Stimulated activated CD4-positive, alpha-beta T cell treated with anti-CD3 and anti-CD28 coated beads, Interleukin-15, amount 100 ng/mL, for 1 hour (primary cell): ENCODE data around the gene CD3G.
A peak's percentile ranks its signal among the peaks of the same experiment; 100 is the strongest.
"Not testable (repeated sequence)": the region's sequence is repeated elsewhere in the genome, so short reads cannot be mapped to it uniquely, and the experiment has no call there.

Experiments
- DNase-seq, 2 donors: peaks; one replicate each; pipeline ENCODE4 v3.0.0-alpha.2; 2020; ENCODE audit warnings: low read depth in 1 of 2, low spot score in 1 of 2

Gene CD3G

DNA sequence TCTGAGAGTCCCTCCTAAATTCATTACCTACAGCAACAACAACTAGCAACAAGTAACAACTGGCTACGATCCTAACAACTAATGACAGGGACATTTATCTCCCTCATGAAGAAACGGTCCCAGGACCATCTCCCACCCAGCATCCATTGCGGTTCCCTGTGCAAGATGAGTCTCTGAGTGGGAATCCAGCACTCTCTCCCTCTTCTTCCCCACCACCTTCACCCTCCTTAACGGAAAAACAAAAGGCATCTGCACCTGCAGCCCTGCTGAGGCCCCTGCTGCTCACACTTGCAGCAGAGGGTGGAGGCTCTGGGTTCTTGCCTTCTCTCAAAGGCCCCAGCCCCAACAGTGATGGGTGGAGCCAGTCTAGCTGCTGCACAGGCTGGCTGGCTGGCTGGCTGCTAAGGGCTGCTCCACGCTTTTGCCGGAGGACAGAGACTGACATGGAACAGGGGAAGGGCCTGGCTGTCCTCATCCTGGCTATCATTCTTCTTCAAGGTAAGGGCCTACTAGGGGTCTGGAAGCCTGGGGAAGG lies at the start of gene CD3G:
CD3G (plus strand) TSS at position 364 of the 535 bp plus-strand sequence; CDS start at position 444, 80 bp downstream.
- DNase-seq: peak; percentile 45 to 58

DNA sequence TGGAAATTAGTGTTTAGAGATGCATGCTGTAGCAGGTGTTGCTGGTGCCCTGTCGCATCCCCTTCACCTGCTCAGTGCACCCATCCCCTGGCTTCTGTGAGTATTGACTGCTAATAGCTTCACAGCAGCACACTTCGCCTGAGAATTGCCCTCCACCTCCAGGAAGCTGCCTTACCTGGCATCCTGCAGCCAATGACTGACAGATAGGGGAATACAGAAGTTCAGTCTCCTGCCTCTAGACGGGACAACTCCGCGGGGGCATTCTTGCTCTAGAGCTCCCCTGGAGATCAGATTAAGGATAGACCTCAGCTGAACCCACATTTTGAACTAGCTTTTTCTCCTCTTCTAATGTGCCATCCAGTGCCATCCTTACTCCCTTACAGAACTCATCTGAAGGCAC lies 48.9 kb upstream of the CD3G start:
- DNase-seq: no peak

DNA sequence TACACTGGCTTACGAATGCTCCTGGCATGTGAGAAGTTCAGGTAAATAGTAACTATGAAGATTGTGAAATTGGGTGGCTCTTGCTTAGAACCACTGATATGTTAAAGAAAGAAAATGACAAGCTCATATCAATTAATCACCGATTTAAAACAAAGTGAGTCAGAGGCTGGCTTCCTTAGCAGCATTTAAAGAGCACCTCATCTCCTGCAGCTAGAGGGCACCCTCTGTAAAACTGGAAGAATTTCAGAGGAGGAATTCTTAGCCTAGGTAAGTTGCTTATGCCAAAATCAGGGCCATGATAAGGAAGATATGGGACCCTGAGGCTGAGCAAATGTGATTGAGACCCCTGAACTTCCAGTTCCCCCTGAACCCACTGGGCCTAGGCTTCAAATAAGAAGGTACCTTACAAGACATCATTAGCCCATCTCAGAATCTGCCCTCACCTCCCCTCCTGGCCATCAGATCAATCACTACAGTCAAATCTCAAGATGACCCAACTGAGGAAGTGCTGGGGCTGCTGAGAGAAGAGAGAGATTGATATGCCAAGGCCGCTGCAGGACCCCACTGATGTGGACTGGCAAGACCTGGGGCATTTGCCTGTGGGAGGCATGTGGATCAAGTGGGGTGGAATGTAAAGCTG lies 48.2 kb upstream of the CD3G start:
- no peak for DNase-seq

DNA sequence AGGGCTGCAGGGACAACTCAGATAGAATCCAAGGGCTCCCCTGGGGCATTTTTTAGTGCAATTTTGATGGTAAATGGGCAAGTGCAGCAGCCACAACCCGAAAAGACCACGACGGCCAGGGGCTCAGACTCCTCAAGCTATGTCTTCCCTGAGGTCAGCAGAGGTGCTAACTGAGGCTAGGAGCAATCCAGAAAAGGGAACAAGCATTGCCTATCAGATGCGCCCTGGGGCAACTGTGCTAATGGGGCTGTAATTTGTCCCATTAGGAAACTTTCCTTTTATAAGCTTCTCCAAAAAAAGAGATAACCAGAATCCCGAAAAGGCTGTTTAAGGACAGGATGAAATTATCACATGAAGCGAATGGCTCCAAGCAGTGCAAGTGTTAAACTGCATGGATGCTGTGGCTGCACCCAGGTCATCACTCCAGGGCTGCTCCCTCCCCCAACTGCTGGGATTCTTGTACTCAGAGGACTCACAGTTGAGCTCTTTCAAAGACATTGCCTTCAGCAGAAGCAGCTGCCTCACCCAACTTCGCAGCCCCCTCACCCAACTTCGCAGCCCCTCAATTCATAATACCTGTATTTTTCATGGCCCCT lies 42.4 kb upstream of the CD3G start:
- no peak for DNase-seq

DNA sequence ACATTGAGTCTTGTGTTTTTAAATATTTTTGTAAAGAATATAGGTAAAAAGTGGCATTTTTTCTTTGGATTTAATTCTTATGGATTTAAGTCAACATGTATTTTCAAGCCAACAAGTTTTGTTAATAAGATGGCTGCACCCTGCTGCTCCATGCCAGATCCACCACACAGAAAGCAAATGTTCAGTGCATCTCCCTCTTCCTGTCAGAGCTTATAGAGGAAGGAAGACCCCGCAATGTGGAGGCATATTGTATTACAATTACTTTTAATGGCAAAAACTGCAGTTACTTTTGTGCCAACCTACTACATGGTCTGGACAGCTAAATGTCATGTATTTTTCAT lies 39.9 kb upstream of the CD3G start:
- no peak for DNase-seq

DNA sequence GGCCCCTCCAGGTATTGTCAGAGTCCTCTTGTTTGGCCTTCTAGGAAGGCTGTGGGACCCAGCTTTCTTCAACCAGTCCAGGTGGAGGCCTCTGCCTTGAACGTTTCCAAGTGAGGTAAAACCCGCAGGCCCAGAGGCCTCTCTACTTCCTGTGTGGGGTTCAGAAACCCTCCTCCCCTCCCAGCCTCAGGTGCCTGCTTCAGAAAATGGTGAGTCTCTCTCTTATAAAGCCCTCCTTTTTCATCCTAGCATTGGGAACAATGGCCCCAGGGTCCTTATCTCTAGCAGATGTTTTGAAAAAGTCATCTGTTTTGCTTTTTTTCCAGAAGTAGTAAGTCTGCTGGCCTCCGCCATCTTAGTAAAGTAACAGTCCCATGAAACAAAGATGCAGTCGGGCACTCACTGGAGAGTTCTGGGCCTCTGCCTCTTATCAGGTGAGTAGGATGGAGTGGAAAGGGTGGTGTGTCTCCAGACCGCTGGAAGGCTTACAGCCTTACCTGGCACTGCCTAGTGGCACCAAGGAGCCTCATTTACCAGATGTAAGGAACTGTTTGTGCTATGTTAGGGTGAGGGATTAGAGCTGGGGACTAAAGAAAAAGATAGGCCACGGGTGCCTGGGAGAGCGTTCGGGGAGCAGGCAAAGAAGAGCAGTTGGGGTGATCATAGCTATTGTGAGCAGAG lies 39.4 kb upstream of the CD3G start, which contains the start of gene CD3E:
CD3E (plus strand) TSS at position 163 of the 681 bp plus-strand sequence; CDS start at position 386, 223 bp downstream.
- DNase-seq: peak in 1 of 2 donors; percentile 31

DNA sequence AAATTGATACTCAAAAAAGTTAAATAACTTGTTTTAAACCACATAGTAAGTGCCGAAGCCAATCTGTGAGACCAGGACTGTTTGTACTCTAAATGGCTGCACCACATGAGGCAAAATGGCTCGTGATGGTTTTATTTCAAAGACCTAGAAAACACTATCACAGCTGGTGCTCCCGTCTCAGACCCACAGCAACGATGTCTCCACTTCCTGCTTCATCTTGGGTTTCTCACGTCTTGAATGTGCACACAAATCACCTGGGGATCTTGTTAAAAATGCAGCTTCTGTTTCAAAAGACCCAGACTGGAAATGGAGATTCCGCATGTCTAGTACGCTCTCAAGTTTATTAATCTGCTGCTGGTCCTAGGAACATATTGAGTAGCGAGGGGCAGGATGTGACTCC lies 38.4 kb upstream of the CD3G start:
- no peak for DNase-seq

DNA sequence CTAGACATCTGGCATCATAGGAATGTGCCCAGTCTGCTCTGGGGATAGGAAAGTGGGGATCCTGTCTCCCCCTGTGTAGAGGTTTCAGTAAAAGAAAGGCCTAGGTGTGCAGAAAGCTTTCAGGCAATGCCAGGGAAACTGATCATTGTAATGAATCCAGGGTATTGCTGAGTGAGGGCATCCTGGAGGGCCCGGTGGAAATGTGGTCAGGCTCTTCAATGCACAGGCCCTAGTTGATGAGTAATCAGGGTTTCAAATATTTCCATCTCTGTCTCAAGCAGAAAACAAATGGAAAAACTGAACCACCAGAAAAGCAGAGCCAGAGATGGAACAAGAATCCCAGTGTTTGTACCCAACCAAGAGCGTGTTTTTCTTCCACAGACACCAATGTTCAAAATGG lies 37.6 kb upstream of the CD3G start:
- DNase-seq: no peak

DNA sequence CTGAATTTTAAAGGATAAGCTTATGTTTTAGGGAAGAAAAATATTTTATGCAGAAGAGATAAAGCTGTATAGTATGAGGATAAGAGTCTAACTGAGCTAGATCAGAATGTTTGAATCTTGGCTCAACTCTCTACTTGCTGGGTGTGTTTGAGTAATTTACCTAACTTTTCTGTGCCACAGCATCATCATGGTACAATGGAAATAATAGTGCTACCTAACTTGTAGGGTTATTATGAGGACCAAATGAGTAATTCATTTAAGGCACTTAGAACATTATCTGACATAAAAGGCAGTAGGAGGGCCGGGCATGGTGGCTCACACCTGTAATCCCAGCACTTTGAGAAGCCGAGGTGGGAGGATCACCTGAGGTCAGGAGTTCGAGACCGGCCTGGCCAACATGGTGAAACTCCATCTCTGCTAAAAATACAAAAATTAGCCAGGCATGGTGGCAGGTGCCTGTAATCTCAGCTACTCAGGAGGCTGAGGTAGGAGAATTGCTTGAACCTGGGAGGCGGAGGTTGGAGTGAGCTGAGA lies 35.1 kb upstream of the CD3G start:
- not testable (repeated sequence) for DNase-seq

DNA sequence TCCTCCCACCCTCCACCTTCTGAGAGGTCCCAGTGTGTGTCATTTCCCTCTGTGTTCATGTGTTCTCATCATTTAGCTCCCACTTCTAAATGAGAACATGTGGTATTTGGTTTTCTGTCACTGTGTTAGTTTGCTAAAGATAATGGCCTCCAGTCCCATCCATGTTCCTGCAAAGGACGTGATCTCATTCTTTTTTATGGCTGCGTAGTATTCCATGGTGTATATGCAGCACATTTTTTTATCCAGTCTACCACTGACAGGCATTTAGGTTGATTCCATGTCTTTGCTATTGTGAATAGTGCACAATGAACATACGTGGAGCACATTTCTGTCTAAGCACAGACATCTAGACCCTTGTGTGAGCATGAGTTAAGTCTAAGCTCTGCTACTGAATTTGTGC lies 33.9 kb upstream of the CD3G start:
- DNase-seq: no peak

DNA sequence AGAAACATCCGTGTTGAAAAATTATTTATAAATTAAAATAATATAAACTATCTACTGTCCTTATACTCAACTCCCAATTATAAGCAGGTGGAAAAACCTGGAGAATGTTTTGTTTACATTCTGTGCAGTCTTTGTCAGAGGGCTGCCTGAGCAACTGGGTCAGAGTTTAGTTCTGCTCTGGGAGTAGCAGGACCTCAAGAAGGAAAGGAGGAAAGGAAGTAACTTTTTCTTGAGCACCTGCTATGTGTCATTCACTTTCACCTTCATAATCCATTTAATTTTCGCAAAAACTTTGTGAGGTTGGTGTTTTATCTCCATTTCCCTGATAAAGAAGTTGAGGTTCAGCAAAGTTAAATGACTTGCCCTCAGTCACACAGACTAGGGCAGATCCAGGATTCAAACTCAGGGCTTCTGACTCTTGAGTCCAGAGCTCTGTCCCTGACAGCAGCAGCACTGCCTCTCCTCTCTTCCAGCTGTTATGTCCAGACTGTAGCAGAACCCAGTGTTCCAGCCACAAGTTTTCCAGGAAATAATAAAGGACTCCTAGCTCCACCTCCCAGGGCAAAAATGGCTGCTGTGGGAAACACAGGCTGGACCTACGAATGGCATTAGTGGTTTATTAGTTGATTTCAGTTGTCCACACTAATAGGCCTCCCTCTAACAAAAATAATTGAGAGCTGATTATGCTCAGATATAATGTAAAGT lies 33.2 kb upstream of the CD3G start:
- DNase-seq: no peak

DNA sequence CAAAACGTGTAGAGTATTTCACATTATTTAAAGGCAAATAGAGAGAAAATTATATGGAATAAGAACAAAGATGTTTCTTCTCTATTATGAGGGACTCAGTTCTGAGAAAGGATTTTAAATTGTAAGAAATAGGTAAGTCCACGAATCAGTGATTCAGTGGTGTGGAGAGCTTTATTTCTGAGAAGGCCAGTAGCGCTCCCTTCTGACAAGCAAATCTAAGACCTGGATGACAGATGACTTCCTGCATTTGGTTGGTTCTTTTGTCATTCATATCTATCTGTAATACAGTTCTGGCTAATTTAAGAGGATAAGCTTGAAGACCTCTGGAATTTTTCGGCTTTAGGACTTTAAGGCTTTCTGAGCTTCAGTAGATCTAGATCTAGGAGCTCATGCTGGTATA lies 32.6 kb upstream of the CD3G start:
- DNase-seq: no peak

DNA sequence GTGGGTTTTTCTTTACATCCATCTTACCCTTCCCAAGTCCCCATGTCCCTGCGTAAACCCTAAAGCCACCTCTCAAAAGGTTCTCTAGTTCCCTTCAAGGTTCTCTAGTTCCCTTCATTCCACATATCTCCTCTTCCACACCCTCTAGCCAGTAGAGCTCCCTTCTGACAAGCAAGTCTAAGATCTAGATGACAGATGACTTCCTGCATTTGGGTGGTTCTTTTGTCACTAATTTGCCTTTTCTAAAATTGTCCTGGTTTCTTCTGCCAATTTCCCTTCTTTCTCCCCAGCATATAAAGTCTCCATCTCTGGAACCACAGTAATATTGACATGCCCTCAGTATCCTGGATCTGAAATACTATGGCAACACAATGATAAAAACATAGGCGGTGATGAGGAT lies 31.8 kb upstream of the CD3G start:
- no peak for DNase-seq

DNA sequence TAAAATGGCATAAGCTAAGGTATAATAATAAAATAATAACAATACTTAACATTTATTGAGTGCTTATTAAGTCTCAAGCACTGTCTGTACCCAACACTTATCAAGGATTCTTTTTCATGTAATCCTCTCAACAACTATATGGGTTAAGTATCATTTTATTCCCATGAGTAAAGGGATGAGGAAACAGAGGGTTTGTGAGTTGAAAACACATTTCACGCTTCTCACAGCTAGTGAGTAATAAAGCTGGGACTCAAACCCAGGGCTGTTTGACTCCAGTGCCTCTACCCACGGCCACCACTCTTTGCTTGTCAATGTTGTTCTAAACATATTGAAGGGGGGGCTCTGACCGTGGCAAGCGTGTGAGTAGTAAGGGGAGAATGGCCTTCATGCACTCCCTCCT lies 30.9 kb upstream of the CD3G start:
- no peak for DNase-seq

DNA sequence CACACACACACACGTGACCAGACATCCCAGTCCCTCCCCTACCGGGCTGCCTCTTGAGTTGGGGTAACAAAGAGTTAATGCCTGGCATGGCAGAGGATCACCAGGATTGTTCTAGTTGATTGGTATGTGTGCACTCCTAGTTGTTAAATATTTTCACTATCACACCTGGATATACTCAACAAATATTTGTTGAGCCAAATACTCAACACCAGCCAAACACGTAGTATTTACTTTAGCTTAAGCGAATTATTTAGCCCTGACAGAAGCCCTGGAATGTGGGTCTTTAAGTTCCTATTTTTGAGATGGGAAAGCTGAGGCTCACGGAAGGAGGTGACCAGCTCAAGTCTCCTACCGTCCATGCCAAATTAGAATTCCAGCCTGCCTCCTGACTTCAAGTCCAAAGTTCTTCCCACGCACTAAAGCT lies 29.1 kb upstream of the CD3G start:
- DNase-seq: no peak

DNA sequence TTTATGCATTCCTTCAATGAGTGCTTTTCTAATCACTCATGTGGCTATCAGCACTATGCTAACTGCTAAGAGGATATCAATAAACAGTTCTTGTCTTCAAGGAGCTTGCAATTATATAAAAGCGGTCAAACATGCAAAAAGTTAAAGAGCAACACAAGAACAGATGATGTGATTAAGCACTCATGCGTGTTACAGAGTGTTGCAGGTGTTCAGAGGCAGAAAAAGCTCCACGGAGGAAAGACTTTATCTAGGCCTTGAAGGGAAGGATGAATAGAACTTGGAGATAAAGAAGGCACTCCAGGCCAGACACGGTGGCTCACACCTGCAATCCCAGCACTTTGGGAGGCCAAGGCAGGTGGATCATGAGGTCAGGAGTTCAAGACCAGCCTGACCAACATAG lies 26.0 kb upstream of the CD3G start:
- no peak for DNase-seq

DNA sequence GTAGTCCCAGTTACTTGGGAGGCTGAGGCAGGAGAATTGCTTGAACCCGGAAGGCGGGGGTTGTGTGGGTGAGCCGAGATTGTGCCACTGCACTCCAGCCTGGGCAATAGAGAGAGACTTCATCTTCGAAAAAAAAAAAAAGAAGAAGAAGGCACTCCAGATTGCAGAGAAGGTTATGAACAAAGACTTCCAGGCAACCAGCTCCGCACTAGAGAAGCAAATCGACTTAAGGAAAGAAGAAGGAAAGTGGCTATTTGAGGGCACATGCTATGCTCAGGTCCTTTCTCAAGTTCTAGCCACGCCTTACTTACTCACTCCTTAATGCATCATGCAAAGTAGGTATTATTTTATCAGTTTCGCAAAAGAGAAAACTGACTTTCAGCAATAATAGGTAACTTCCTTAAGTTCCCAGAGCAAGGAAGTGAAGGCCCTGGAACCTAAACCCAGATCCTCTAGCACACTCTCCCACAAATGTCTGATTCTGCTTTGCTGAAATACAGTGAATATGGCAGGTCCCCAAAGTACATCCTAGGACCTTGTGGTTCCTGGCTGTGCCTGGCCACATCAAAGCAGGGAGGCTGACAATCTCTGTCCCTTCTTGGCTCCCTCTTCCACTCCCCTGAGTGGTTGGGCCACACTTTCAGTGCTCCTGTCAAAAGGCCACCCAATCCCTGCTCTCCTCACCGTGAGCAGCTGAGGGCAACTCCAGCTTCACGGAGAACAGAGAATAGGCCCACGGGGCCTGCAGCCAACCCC lies 25.4 kb upstream of the CD3G start:
- DNase-seq: no peak

DNA sequence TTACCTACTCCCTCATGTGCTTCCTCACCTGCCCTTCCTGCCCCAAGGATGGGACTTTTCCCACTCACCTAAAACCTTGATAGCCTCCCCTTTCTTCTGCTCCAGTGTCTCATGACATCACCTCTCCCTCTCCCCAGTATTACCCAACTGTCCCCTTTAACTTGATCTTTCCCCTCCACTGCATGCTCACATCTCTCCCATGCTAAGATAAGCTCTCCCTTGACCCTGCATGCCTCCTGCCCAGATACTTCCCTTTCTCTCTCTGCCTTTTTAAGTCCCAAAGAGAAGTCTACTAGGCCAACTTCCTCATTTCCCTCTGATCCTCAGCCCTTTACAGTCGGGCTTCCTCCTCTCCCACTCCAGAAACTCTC lies 24.8 kb upstream of the CD3G start:
- no peak for DNase-seq

DNA sequence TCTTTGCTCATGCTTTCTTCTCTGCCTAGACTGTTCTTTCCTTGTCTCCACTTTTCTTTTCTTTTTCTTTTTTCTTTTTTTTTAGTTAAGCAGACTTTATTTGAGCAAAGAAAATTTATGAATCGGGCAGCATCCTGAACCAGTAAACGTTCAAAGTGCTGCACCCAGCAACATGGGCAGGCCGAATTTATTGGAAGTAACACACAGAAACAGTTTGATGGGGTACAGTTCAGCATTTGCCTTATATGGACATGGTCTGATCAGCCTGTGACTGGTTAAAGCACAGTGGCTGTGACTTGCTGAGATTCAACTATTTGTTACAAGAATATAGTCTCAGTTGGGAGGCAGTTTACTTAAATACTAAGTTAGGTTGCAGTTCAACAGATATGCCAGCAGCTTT lies 23.6 kb upstream of the CD3G start:
- no peak for DNase-seq

DNA sequence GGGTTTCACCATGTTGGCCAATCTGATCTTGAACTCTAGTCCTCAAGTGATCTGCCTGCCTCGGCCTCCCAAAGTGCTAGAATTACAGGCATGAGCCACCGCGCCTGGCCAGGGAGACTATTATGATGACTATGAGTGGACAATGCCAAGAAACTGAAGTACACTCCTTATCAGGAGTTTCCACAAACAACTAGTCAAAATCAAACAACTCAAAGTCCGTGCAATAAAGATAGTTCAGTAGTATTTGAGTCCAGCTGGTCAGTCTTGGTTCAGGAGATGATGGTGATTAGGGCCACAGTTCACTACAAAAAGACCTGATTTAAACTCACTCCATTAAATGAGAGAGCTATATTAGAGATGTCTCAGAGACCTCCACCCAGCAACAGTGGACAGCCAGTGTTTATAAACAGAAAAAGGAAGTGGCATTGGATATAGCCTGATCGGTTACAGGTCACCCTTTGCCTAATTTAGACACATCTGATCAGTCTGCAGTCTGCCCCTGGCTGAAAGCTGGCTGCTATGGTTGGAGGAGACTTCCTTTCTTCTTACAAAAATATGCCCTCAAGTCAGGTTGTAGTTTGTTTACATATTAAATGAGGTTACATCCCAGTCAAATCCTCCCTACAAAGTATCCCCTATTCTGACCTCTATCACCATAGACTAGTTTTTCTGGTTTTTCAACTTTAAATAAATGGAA lies 22.6 kb upstream of the CD3G start:
- no peak for DNase-seq
